ENCODE data around the gene HSD17B14.

GRCh38 chr19:48819366-48819816 is 16.9 kb downstream of the HSD17B14 start:
- peak in 2 of 4 donors; percentile 16 to 86 for TF ChIP-seq EP300 (IDR thresholded peaks at IDR 0.05)
- TF ChIP-seq CTCF (IDR thresholded peaks at IDR 0.05), result no peak
- peak; percentile 84 for TF ChIP-seq POLR2AphosphoS5 (IDR thresholded peaks at IDR 0.05)

Measured in upper lobe of left lung (tissue), 4 donors.